GM20000 (cell line): ENCODE results near the gene CFAP58.
"Not testable (repeated sequence)": the region's sequence is repeated elsewhere in the genome, so short reads cannot be mapped to it uniquely, and the experiment has no call there.

Experiments
- DNase-seq: peaks from one replicate; pipeline ENCODE4 v3.0.0; 2012; ENCODE audit warnings: low spot score
- TF ChIP-seq, protein P1 (sequence below): IDR thresholded peaks from 2 replicates; pipeline ENCODE4 v1.5.1; 2012; ENCODE audit warnings: mild to moderate bottlenecking, control low read depth; ENCODE audit errors: extremely low read depth, missing control alignments

Gene CFAP58

DNA sequence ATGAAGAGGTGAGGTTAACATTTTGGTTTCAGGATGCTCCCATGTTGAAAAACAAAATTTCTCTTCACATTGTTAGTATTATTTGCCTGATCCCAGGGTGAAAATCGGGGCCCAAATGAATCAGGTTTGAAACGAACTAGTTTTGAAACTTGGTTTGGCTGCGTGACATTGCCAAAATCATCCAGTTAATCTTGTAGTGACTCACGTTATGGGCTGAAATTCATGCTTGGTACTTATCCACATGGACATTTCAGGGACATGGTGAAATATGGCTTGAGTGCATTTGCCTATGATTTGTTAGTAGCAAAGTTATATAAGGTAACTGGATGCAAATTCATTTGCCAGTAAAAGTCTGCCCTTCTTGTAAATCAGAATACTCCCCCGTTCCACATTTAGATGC is 97.3 kb downstream of the CFAP58 start:
- no peak for DNase-seq
- TF ChIP-seq, protein P1, sequence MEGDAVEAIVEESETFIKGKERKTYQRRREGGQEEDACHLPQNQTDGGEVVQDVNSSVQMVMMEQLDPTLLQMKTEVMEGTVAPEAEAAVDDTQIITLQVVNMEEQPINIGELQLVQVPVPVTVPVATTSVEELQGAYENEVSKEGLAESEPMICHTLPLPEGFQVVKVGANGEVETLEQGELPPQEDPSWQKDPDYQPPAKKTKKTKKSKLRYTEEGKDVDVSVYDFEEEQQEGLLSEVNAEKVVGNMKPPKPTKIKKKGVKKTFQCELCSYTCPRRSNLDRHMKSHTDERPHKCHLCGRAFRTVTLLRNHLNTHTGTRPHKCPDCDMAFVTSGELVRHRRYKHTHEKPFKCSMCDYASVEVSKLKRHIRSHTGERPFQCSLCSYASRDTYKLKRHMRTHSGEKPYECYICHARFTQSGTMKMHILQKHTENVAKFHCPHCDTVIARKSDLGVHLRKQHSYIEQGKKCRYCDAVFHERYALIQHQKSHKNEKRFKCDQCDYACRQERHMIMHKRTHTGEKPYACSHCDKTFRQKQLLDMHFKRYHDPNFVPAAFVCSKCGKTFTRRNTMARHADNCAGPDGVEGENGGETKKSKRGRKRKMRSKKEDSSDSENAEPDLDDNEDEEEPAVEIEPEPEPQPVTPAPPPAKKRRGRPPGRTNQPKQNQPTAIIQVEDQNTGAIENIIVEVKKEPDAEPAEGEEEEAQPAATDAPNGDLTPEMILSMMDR: no peak

DNA sequence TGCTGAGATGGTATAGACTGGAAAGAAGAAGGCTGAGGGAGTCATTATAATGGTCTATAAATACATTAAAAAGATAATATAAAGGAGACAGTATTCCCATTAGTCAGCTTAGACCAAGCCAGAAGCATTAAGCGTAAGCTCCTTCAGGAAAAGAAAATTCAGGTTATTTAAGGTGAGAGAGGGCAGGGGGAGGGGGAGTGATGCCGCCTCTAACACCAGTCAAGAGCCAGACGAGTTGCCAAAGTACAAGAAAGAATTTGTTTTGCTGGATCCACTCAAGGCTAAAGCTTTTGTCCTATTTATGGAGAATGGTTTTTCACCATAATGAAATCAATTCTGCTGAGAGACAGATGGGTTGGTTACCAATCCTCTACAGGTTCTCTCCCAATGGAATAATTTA is 99.3 kb downstream of the CFAP58 start:
- no peak for DNase-seq
- TF ChIP-seq, protein P1: no peak

DNA sequence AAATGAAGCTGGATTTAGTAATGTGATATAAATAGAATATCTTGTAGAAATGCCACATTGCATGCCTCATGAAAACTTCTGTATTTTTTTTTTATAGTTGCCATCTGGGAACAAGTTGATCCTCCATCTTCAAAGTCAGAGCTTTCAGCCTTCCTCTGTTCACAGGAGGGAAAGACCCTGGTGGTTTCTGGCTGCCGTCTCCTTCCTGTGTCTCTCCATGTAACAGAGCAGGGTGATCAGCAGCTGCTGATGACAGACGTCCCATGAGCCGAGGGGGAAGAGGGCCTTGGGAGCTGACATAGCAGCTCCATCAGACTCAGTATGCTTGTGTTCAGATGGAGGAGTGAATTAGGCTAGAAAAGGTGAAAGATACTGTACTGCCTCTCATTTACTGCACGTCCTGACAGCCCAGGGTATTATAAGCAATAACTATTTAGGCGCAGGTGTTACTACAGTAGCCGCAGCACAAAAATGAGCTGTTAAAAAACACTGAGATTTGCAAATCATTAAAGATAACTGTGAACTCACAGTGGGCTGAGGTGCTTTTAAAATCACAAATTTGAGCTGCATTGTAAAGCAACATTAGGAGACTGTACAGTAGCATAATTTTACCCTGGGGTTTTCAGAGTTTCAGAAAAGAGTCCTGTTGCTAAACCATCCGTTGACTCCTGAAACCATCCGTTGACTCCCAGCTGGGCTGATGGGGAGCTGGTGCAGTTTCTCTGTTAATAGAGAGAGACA is 103.3 kb downstream of the CFAP58 start:
- no peak for DNase-seq
- TF ChIP-seq, protein P1: no peak

DNA sequence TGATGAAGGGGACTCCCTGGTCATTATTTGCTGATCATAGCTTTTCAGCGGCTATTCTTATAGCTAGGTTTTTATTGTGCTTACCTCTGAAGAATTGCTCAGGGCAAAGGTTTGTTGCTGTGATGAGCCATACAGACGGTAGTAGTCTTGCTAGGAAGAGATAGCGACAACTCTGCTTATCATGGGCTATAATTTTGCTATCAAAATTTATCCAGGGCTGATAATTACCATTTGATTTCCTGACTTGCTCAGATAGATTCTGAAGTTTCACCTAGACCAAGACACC is 103.9 kb downstream of the CFAP58 start:
- TF ChIP-seq, protein P1: no peak
- no peak for DNase-seq

DNA sequence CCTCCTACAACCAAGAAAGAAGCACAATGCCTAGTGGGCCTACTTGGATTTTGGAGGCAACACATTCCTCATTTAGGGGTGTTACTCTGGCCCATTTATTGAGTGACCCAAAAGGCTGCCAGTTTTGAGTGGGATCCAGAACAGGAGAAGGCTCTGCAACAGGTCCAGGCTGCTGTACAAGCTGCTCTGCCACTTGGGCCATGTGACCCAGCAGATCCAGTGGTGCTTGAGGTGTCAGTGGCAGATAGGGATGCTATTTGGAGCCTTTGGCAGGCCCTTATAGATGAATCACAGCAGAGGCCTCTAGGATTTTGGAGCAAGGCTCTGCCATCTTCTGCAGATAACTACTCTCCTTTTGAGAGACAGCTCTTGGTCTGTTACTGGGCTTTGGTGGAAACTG is 111.9 kb downstream of the CFAP58 start:
- DNase-seq: not testable (repeated sequence)

DNA sequence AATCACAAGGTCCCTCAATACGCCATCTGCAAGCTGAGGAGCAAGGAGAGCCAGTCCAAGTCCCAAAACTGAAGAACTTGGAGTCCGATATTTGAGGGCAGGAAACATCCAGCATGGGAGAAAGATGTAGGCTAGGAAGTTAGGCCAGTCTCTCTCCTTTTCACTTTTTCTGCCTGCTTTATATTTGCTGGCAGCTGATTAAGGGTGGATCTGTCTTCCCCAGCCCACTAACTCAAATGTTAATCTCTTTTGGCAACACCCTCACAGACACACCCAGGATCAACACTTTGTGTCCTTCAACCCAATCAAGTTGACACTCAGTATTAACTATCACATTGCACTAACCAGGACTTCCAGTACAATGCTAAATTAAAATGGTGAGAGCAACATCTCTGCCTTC is 115.2 kb downstream of the CFAP58 start:
- not testable (repeated sequence) for DNase-seq

DNA sequence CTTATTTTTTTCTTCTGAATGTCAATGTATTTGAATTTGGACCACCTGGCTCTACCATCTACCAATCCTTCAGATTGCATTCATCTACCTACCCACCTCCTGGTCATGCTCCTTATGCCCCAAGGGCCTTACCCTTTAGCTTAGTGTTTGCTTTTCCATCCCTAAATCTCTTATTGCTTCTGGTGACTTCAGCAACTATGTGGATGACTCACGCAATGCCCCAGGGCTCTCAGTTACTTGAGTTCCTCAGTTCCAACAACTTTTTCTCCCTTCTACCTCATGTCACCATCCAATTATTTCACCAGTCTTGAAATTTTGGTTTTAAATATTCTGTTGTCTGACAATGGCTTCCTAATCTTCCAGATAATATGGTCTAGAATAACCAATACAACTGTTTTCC is 118.9 kb downstream of the CFAP58 start:
- TF ChIP-seq, protein P1: no peak
- DNase-seq: no peak

DNA sequence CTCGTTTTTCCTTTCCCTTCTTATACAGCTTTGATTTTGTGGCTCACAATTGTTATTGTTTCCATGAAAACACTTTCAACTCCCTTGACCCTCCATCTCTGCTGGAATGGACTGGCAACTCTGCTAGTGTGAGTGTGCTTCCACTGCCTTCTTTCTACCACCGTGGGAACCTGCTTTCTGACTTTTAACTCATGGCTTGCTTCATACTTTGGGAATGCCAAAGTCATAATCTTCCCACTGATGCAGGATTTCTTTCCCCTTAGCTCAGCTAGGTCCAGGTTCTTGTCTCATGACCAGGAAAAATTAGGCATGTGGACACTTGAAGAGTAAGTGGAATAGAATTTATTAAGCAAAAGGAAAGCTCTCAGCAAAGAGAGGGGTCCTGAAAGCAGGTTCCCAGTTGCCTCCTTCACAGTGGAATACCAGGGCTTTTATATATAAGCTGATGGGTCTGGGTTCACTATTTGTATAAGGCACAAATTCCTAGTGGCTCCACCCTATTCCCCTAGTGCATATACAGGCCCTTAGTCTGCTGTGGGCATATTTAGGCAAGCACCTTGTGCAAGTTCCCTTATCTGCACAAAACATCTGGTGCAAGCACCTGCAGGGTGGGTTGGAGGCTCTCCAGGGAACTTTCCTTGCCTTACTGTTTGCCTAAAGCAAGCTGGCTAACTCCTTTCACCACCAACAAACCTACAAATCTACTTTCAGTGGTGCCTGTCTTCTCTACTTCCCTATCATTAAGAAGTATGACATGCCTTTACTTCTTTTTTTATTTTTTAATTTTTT is 119.5 kb downstream of the CFAP58 start:
- DNase-seq: no peak
- TF ChIP-seq, protein P1: no peak
